H1 (cell line): ENCODE data around the gene SPOCK1. TPM values are rescaled to one million over a fixed set of nuclear protein-coding genes. Genes with fewer than 3 reads are reported as not detected.

Experiments used
- CTCF ChIA-PET: fragments of 300-600 bp; sonication (Branson Sonifier 250); formaldehyde crosslinking; loops from one replicate; lab custom pipeline; 2021; ENCODE audit not compliant: partially characterized antibody; lab: Charles Lee
- POLR2A ChIA-PET: fragments of 300-600 bp; sonication (Branson Sonifier 250); formaldehyde crosslinking; loops from one replicate; lab custom pipeline; 2021; ENCODE audit warnings: inconsistent platforms; ENCODE audit not compliant: partially characterized antibody; lab: Charles Lee
- DNase-seq, 2 experiments: peaks; one replicate each; pipeline versions ENCODE4 v3.0.0 to v3.0.0-alpha.2; 2010 to 2022; ENCODE audit warnings: low spot score in 2 of 2, low read depth in 1 of 2, mixed read lengths in 1 of 2
- FAIRE-seq: peaks from 2 replicates; lab custom pipeline; 2011; peaks lifted over from hg19 to GRCh38; lab: Jason Lieb, UNC
- H2AFZ ChIP-seq: 2 replicates; pipeline ENCODE4 v1.8.1; 2012; ENCODE audit warnings: low read length, inconsistent platforms
- H2AK5ac ChIP-seq: 2 replicates; pipeline ENCODE4 v1.6.1; 2013; ENCODE audit warnings: low read depth, low read length
- H2BK120ac ChIP-seq: replicated peaks from 2 replicates; pipeline ENCODE3; 2013; ENCODE audit warnings: low read depth, low read length, inconsistent platforms
- H2BK12ac ChIP-seq: 2 replicates; pipeline ENCODE4 v1.6.1; 2013; ENCODE audit warnings: low read depth, low read length
- H2BK15ac ChIP-seq: 2 replicates; pipeline ENCODE4 v1.6.1; 2013; ENCODE audit warnings: low read length
- H2BK20ac ChIP-seq: 2 replicates; pipeline ENCODE4 v1.6.1; 2013; ENCODE audit warnings: low read length
- H2BK5ac ChIP-seq: 2 replicates; pipeline ENCODE4 v1.6.1; 2013; ENCODE audit warnings: low read depth, low read length
- H3K14ac ChIP-seq: 2 replicates; pipeline ENCODE4 v1.6.1; 2013; ENCODE audit warnings: inconsistent platforms; ENCODE audit not compliant: insufficient read length
- H3K18ac ChIP-seq: 2 replicates; pipeline ENCODE4 v1.6.1; 2013; ENCODE audit warnings: low read length; ENCODE audit errors: extremely low read depth
- H3K23ac ChIP-seq: 2 replicates; pipeline ENCODE4 v1.6.1; 2013; ENCODE audit warnings: inconsistent platforms; ENCODE audit not compliant: insufficient read length
- H3K23me2 ChIP-seq: 2 replicates; pipeline ENCODE4 v1.6.1; 2013; ENCODE audit warnings: low read depth, low read length
- H3K27ac ChIP-seq: 2 replicates; pipeline ENCODE4 v1.6.1; 2011; ENCODE audit warnings: low read depth, low read length, inconsistent platforms
- H3K27me3 ChIP-seq, 4 experiments: replicated peaks in 1 of 4; 1 replicate in 1 of 4; 2 replicates in 3 of 4; pipeline versions ENCODE4 v1.6.1 to v1.8.1; 2011 to 2013; ENCODE audit warnings: low read length in 3 of 4, mild to moderate bottlenecking in 3 of 4, inconsistent platforms in 2 of 4, mixed read lengths in 2 of 4, moderate library complexity in 1 of 4; ENCODE audit not compliant: control insufficient read depth in 3 of 4, insufficient read depth in 3 of 4; ENCODE audit errors: extremely low read depth in 1 of 4
- H3K36me3 ChIP-seq, 4 experiments: 2 replicates each; pipeline versions ENCODE4 v1.6.1 to v1.8.1; 2011 to 2013; ENCODE audit warnings: mild to moderate bottlenecking in 4 of 4, low read length in 3 of 4, moderate library complexity in 2 of 4, control low read depth in 1 of 4, inconsistent platforms in 1 of 4; ENCODE audit not compliant: insufficient read depth in 4 of 4, control insufficient read depth in 2 of 4
- H3K4ac ChIP-seq: replicated peaks from 2 replicates; pipeline ENCODE3; 2013; ENCODE audit warnings: low read length, low read depth, mixed read lengths, inconsistent platforms; ENCODE audit not compliant: insufficient read length
- H3K4me1 ChIP-seq, 4 experiments: replicated peaks in 1 of 4; 1 replicate in 1 of 4; 2 replicates in 3 of 4; pipeline versions ENCODE4 v1.6.1 to v1.8.1; 2011 to 2013; ENCODE audit warnings: low read length in 3 of 4, inconsistent platforms in 2 of 4, mixed read lengths in 1 of 4; ENCODE audit not compliant: insufficient read depth in 4 of 4, control insufficient read depth in 3 of 4
- H3K4me2 ChIP-seq, 2 experiments: 2 replicates each; pipeline versions ENCODE4 v1.6.1 to v1.8.1; 2011 to 2013; ENCODE audit warnings: low read depth in 2 of 2, low read length in 2 of 2, control low read depth in 1 of 2, inconsistent platforms in 1 of 2, mild to moderate bottlenecking in 1 of 2; ENCODE audit not compliant: insufficient read depth in 1 of 2
- H3K4me3 ChIP-seq, 4 experiments: fragments of 200-600, 300-600 bp in 1 of 4; sonication (generic), shearing (Covaris generic), sonication (Bioruptor Twin) in 1 of 4; 2 replicates each; pipeline versions ENCODE4 v1.5.1 to v1.8.1; 2011 to 2016; ENCODE audit warnings: low read length in 4 of 4, low read depth in 3 of 4, control low read depth in 2 of 4, inconsistent platforms in 2 of 4, mild to moderate bottlenecking in 2 of 4, mixed read lengths in 1 of 4, moderate library complexity in 1 of 4; ENCODE audit not compliant: insufficient read depth in 2 of 4; ENCODE audit errors: extremely low read depth in 1 of 4
- H3K56ac ChIP-seq: replicated peaks from 2 replicates; pipeline ENCODE3; 2013; ENCODE audit warnings: low read depth, mild to moderate bottlenecking, mixed read lengths, low read length, inconsistent platforms; ENCODE audit not compliant: insufficient read length
- H3K79me1 ChIP-seq: 2 replicates; pipeline ENCODE4 v1.6.1; 2013; ENCODE audit warnings: low read depth, low read length, control low read depth
- H3K79me2 ChIP-seq, 2 experiments: 2 replicates each; pipeline versions ENCODE4 v1.6.1 to v1.8.1; 2012 to 2013; ENCODE audit warnings: low read length in 2 of 2, mild to moderate bottlenecking in 2 of 2, inconsistent platforms in 1 of 2; ENCODE audit not compliant: insufficient read depth in 2 of 2, control insufficient read depth in 1 of 2
- H3K9ac ChIP-seq, 4 experiments: replicated peaks in 1 of 4; 1 replicate in 1 of 4; 2 replicates in 3 of 4; pipeline versions ENCODE4 v1.6.1 to v1.8.1; 2011 to 2013; ENCODE audit warnings: low read depth in 3 of 4, low read length in 3 of 4, control low read depth in 2 of 4, mild to moderate bottlenecking in 2 of 4, moderate library complexity in 2 of 4, inconsistent platforms in 1 of 4; ENCODE audit errors: extremely low read depth in 1 of 4
- H3K9me3 ChIP-seq, 2 experiments: 2 replicates each; pipeline versions ENCODE4 v1.6.1 to v1.8.1; 2012 to 2013; ENCODE audit warnings: mild to moderate bottlenecking in 2 of 2, moderate library complexity in 2 of 2, control low read depth in 1 of 2, inconsistent platforms in 1 of 2, low read depth in 1 of 2, low read length in 1 of 2, mixed read lengths in 1 of 2; ENCODE audit not compliant: insufficient read depth in 2 of 2
- H4K20me1 ChIP-seq, 2 experiments: replicated peaks in 1 of 2; 2 replicates each; pipeline versions ENCODE3 to v1.8.1; 2011 to 2013; ENCODE audit warnings: inconsistent platforms in 2 of 2, low read length in 2 of 2, mild to moderate bottlenecking in 1 of 2; ENCODE audit not compliant: insufficient read depth in 2 of 2, control insufficient read depth in 1 of 2
- H4K5ac ChIP-seq: 2 replicates; pipeline ENCODE4 v1.6.1; 2013; ENCODE audit warnings: low read length, low read depth, mixed read lengths, inconsistent platforms; ENCODE audit not compliant: insufficient read length
- H4K8ac ChIP-seq: 2 replicates; pipeline ENCODE4 v1.8.0; 2013; ENCODE audit warnings: mild to moderate bottlenecking, moderate library complexity, low read length, inconsistent platforms; ENCODE audit not compliant: insufficient read depth; ENCODE audit errors: extremely low read depth
- H4K91ac ChIP-seq: replicated peaks from 2 replicates; pipeline ENCODE3; 2013; ENCODE audit warnings: low read length, mixed read lengths, inconsistent platforms; ENCODE audit not compliant: insufficient read length
- CHD1 ChIP-seq: IDR thresholded peaks from 2 replicates; pipeline ENCODE4 v1.6.1; 2012; ENCODE audit warnings: low read depth, low read length, improper control_type of control experiment
- JUND ChIP-seq: IDR thresholded peaks from 2 replicates; pipeline ENCODE4 v1.6.1; 2011; ENCODE audit warnings: mild to moderate bottlenecking, improper control_type of control experiment, low read length
- KDM1A ChIP-seq: fragments of 200-600, 300-600 bp; sonication (generic); IDR thresholded peaks from 2 replicates; pipeline ENCODE4 v1.7.1; 2016; ENCODE audit warnings: mild to moderate bottlenecking, low read length, borderline replicate concordance
- KDM4A ChIP-seq: IDR thresholded peaks from one replicate; pipeline ENCODE4 v1.7.1; 2012; ENCODE audit warnings: low read depth, mild to moderate bottlenecking, moderate library complexity, low read length, inconsistent platforms; ENCODE audit not compliant: severe bottlenecking
- MAX ChIP-seq: IDR thresholded peaks from 2 replicates; pipeline ENCODE4 v1.6.1; 2012; ENCODE audit warnings: inconsistent platforms
- NANOG ChIP-seq: IDR thresholded peaks from 2 replicates; pipeline ENCODE4 v1.6.1; 2011; ENCODE audit warnings: low read length, low read depth, mild to moderate bottlenecking, inconsistent platforms; ENCODE audit not compliant: insufficient read depth, poor library complexity, severe bottlenecking
- NRF1 ChIP-seq: IDR thresholded peaks from 2 replicates; pipeline ENCODE4 v1.6.1; 2011; ENCODE audit warnings: mild to moderate bottlenecking, low read depth, low read length, improper control_type of control experiment
- SP1 ChIP-seq: IDR thresholded peaks from 2 replicates; pipeline ENCODE4 v1.6.1; 2011; ENCODE audit warnings: low read depth, low read length
- SUZ12 ChIP-seq: fragments of 200-600 bp; sonication (generic); IDR thresholded peaks from 2 replicates; pipeline ENCODE4 v1.6.1; 2012; ENCODE audit warnings: mild to moderate bottlenecking, inconsistent platforms, low read length, moderate library complexity, mixed read lengths
- TCF12 ChIP-seq: IDR thresholded peaks from 2 replicates; pipeline ENCODE4 v1.6.1; 2011; ENCODE audit warnings: low read depth, mild to moderate bottlenecking, low read length
- USF2 ChIP-seq: IDR thresholded peaks from 2 replicates; pipeline ENCODE4 v1.6.1; 2011; ENCODE audit warnings: low read length, improper control_type of control experiment
- ZNF274 ChIP-seq: IDR thresholded peaks from 2 replicates; pipeline ENCODE4 v1.7.0; 2012; ENCODE audit warnings: low read length, borderline replicate concordance; ENCODE audit errors: extremely low read depth
- WGBS, 2 experiments: shearing (Covaris generic) in 1 of 2; methylation state at CpG; one replicate each; pipeline versions ENCODE4 v1.1.6 to v1.1.7; 2013 to 2015; ENCODE audit warnings: low lambda C conversion rate in 2 of 2, mixed read lengths in 2 of 2, inconsistent platforms in 1 of 2, low coverage in 1 of 2, missing lambda C conversion rate in 1 of 2; ENCODE audit not compliant: insufficient replicate concordance in 2 of 2, insufficient coverage in 1 of 2, insufficient read length in 1 of 2; ENCODE audit errors: extremely low coverage in 1 of 2, missing lambda C conversion rate in 1 of 2; 5-methylcytosine and 5-hydroxymethylcytosine counted together
- polyA plus RNA-seq, 7 experiments: library from polyadenylated mRNA; depleted of rRNA in 3 of 7; stranded (reverse) in 5 of 7; unstranded in 2 of 7; fragments of >200 nt in 5 of 7; fragments of 200-250 nt in 2 of 7; gene quantifications; 1 replicate in 5 of 7; 2 replicates in 1 of 7; 4 replicates in 1 of 7; pipeline versions ENCODE4 v1.2.1 to v1.2.3, GENCODE V29; 2011 to 2013; ENCODE audit warnings: missing spikeins in 2 of 7, mixed read lengths in 2 of 7
- total RNA-seq: library from RNA; stranded (reverse); fragmentation: NEBNext Ultra II Directional; extraction: Animal tissue kit (Norgen Biotek cat#: 25700); gene quantifications from 2 replicates; pipeline ENCODE4 v1.2.1, GENCODE V29; 2021

SPOCK1 gene
- total and polyA plus RNA-seq, 2 of the 8 experiments (the other 6 are each of a cell fraction or from before 2014, with no cell fraction given) = 6.9 to 18.1 TPM

GRCh38 chr5:137268646-137269045, 230.5 kb downstream of the SPOCK1 start:
- H3K9me3 ChIP-seq = no peaks in the 10 kb centered on the region
- H3K79me1 ChIP-seq = no peaks in the 10 kb centered on the region
- WGBS, 2 experiments = 85% methylated on average over 1 of the region's 1 CpG; no CpG with 5 or more reads in 1 of the 2 experiments
- H2BK5ac ChIP-seq = no peak overlapping the region
- no peak overlapping the region for H2BK120ac ChIP-seq
- H3K4ac ChIP-seq = no peak overlapping the region
- no peaks in the 10 kb centered on the region for H3K23me2 ChIP-seq
- no peak overlapping the region for H2BK15ac ChIP-seq
- H3K79me2 ChIP-seq = no peaks in the 10 kb centered on the region
- no peak overlapping the region for H3K18ac ChIP-seq
- H3K14ac ChIP-seq = no peak overlapping the region
- DNase-seq (no peak), FAIRE-seq (no peak)
- no peak overlapping the region for H3K56ac ChIP-seq
- H3K4me2 ChIP-seq = no peak overlapping the region
- H3K9ac ChIP-seq = no peak overlapping the region
- no peak overlapping the region for H3K23ac ChIP-seq
- no peak overlapping the region for H2AK5ac ChIP-seq
- H3K4me3 ChIP-seq = no peak overlapping the region
- H2AFZ ChIP-seq = no peak overlapping the region
- no peaks in the 10 kb centered on the region for H3K27me3 ChIP-seq
- H4K20me1 ChIP-seq = no peaks in the 10 kb centered on the region
- H2BK12ac ChIP-seq = no peak overlapping the region
- CTCF ChIA-PET = interaction anchor here (1.5 kb wide), 1 partner anchor 52 kb away, joined by 3 read pairs; no protein-coding TSS in a partner anchor
- no peak overlapping the region for H2BK20ac ChIP-seq
- no peak overlapping the region for H4K5ac ChIP-seq
- POLR2A ChIA-PET = no interaction called here
- H4K91ac ChIP-seq = no peak overlapping the region
- no peak overlapping the region for H3K27ac ChIP-seq
- H4K8ac ChIP-seq = no peak overlapping the region
- H3K4me1 ChIP-seq = no peaks in the 10 kb centered on the region
- no peaks in the 10 kb centered on the region for H3K36me3 ChIP-seq
- TF ChIP-seq MAX = no peak
- no peak for TF ChIP-seq SP1
- TF ChIP-seq SUZ12 = no peak
- no peak for TF ChIP-seq KDM1A
- no peak for TF ChIP-seq KDM4A
- TF ChIP-seq TCF12 = no peak
- TF ChIP-seq NANOG = no peak
- no peak for TF ChIP-seq USF2
- TF ChIP-seq NRF1 = no peak
- TF ChIP-seq CHD1 = no peak
- TF ChIP-seq JUND = no peak
- TF ChIP-seq ZNF274 = no peak
